Left ventricle myocardium inferior (tissue), 1 donor: ENCODE results near the gene CPNE4. TPM values are rescaled to one million over a fixed set of nuclear protein-coding genes. Genes with fewer than 3 reads are reported as not detected.

Experiments
- DNase-seq: peaks from one replicate; pipeline ENCODE4 v3.0.0-alpha.2; 2020
- H3K27ac ChIP-seq: fragments of 200-600 bp; replicated peaks from 2 replicates; pipeline ENCODE4 v1.8.0; 2021
- H3K27me3 ChIP-seq: fragments of 200-600 bp; 2 replicates; pipeline ENCODE4 v1.8.0; 2021; ENCODE audit warnings: low read depth
- H3K36me3 ChIP-seq: fragments of 200-600 bp; 2 replicates; pipeline ENCODE4 v1.8.0; 2021
- H3K4me1 ChIP-seq: fragments of 200-600 bp; 2 replicates; pipeline ENCODE4 v1.8.0; 2021
- H3K4me3 ChIP-seq: fragments of 200-600 bp; 2 replicates; pipeline ENCODE4 v1.8.0; 2021; ENCODE audit warnings: mild to moderate bottlenecking, moderate library complexity
- H3K9me3 ChIP-seq: fragments of 200-600 bp; replicated peaks from 2 replicates; pipeline ENCODE4 v1.8.0; 2021
- intact Hi-C: fragments of 100-400 bp; cut with micrococcal nuclease; formaldehyde crosslinking; loops from one replicate; pipeline ENCODE4 v1.11.0; 2022
- microRNA-seq: library from miRNA; unstranded; fragments of <30 nt; microRNA quantifications from one replicate; pipeline ENCODE4 v1.2.0, GENCODE V29; 2020
- total RNA-seq: library from RNA; stranded (reverse); fragmentation: NEBNext Ultra II Directional; extraction: Animal tissue kit (Norgen Biotek cat#: 25700); gene quantifications from one replicate; pipeline ENCODE4 v1.2.1, GENCODE V29; 2021
- TF ChIP-seq, protein P1 (sequence below): fragments of 200-600 bp; IDR thresholded peaks from 2 replicates; pipeline ENCODE4 v1.8.0; 2021; ENCODE audit warnings: antibody characterized with exemption, mild to moderate bottlenecking, borderline replicate concordance
- donor health status: DM: no; HTN: yes; CAD: no; lungs with severe emphysema.

The CPNE4 gene
- total RNA-seq, 1 donor from 2014 or later, result 17.9 TPM

DNA sequence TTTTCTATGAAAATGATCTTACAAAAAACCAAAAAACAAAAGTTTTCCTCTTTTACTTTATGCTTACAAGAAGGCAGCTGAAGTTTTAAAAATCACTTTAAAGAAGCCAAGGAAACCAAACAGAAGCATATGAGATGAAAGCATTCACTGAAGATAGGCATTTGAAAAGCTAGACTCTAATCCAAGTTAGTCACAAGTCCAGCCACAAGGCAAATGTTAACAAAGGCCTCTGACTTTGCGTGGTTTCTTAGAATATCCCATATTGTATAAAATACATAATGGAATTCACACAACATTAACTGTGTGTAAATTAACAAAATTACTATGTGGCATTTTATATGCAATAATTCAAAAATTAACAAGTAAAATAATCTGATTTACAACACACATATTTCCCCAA, 549.7 kb downstream of the CPNE4 start:
- H3K27ac ChIP-seq, result no peak overlapping the region
- H3K27me3 ChIP-seq, result no peaks in the 10 kb centered on the region
- no peak overlapping the region for H3K4me3 ChIP-seq
- peaks cover 69% of the 10 kb centered on the region for H3K36me3 ChIP-seq
- TF ChIP-seq, protein P1, sequence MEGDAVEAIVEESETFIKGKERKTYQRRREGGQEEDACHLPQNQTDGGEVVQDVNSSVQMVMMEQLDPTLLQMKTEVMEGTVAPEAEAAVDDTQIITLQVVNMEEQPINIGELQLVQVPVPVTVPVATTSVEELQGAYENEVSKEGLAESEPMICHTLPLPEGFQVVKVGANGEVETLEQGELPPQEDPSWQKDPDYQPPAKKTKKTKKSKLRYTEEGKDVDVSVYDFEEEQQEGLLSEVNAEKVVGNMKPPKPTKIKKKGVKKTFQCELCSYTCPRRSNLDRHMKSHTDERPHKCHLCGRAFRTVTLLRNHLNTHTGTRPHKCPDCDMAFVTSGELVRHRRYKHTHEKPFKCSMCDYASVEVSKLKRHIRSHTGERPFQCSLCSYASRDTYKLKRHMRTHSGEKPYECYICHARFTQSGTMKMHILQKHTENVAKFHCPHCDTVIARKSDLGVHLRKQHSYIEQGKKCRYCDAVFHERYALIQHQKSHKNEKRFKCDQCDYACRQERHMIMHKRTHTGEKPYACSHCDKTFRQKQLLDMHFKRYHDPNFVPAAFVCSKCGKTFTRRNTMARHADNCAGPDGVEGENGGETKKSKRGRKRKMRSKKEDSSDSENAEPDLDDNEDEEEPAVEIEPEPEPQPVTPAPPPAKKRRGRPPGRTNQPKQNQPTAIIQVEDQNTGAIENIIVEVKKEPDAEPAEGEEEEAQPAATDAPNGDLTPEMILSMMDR, result no peak
- intact Hi-C loops, result no loop called here
- peaks cover 6% of the 10 kb centered on the region for H3K4me1 ChIP-seq
- DNase-seq, result no peak
- H3K9me3 ChIP-seq, result no peaks in the 10 kb centered on the region

GRCh38 chr3:131484496-131485111, 550.2 kb downstream of the CPNE4 start:
- H3K9me3 ChIP-seq, result no peaks in the 10 kb centered on the region
- TF ChIP-seq, protein P1, result no peak
- H3K27me3 ChIP-seq, result no peaks in the 10 kb centered on the region
- no peak for DNase-seq
- H3K27ac ChIP-seq, result no peak overlapping the region
- peaks cover 6% of the 10 kb centered on the region for H3K4me1 ChIP-seq
- intact Hi-C loops, result no loop called here
- peaks cover 68% of the 10 kb centered on the region for H3K36me3 ChIP-seq
- no peak overlapping the region for H3K4me3 ChIP-seq

Small RNA genes lying within 50 kb of the gene (microRNA-seq; reads per million reads assigned to microRNA genes)
- not detected for gene MIR5704
